Psoas muscle (tissue), 8 donors: ENCODE results near the gene NRIP1. TPM values are rescaled to one million over a fixed set of nuclear protein-coding genes. Genes with fewer than 3 reads are reported as not detected.
A peak's percentile ranks its signal among the peaks of the same experiment; 100 is the strongest.

Experiments used
- ATAC-seq, 4 donors: fragments of 200-7000 bp; cut with Tn5 transposase; one replicate each; pipeline ENCODE4 v1.9.1; 2020; ENCODE audit warnings: moderate library complexity in 3 of 4, mild to moderate bottlenecking in 2 of 4
- DNase-seq, 2 donors: peaks; one replicate each; pipeline ENCODE4 v3.0.0-alpha.2; 2020
- H3K27ac ChIP-seq: fragments of 200-600 bp; one replicate; pipeline ENCODE4 v1.8.0; 2022
- H3K27me3 ChIP-seq, 3 donors: fragments of 200-600 bp in 1 of 3; one replicate each; pipeline versions ENCODE4 v1.6.1 to v1.8.0; 2013 to 2022; ENCODE audit warnings: low read length in 2 of 3, mild to moderate bottlenecking in 2 of 3, moderate library complexity in 1 of 3; ENCODE audit not compliant: insufficient read depth in 3 of 3
- H3K36me3 ChIP-seq, 2 donors: fragments of 200-600 bp in 1 of 2; one replicate each; pipeline versions ENCODE4 v1.6.1 to v1.8.0; 2013 to 2022; ENCODE audit warnings: low read depth in 1 of 2, mild to moderate bottlenecking in 1 of 2, moderate library complexity in 1 of 2; ENCODE audit not compliant: insufficient read depth in 1 of 2
- H3K4me1 ChIP-seq: fragments of 200-600 bp; one replicate; pipeline ENCODE4 v1.8.0; 2022
- H3K4me3 ChIP-seq: fragments of 200-600 bp; one replicate; pipeline ENCODE4 v1.8.0; 2022; ENCODE audit warnings: mild to moderate bottlenecking
- H3K9me3 ChIP-seq: fragments of 200-600 bp; one replicate; pipeline ENCODE4 v1.8.0; 2022
- CTCF ChIP-seq: fragments of 200-600 bp; IDR thresholded peaks from one replicate; pipeline ENCODE4 v1.8.0; 2022; ENCODE audit warnings: antibody characterized with exemption
- WGBS, 3 donors: extraction: QIAGEN DNeasy Blood & Tissue Kit; methylation state at CpG; one replicate each; pipeline versions ENCODE4 v1.1.6 to v1.1.7; 2013; 5-methylcytosine and 5-hydroxymethylcytosine counted together
- intact Hi-C, 2 donors: fragments of 100-400 bp; cut with DNase I; formaldehyde crosslinking; loops; one replicate each; pipeline versions ENCODE4 v1.11.0 to v1.14.2; 2022
- polyA plus RNA-seq, 3 donors: library from polyadenylated mRNA; stranded (reverse); fragments of 200-250 nt; gene quantifications; one replicate each; pipeline ENCODE4 v1.2.3, GENCODE V29; 2013
- total RNA-seq, 4 donors: library from RNA; stranded (reverse); fragmentation: NEBNext Ultra II Directional in 2 of 4; extraction: Animal tissue kit (Norgen Biotek cat#: 25700) in 2 of 4; gene quantifications; one replicate each; pipeline versions ENCODE4 v1.2.1 to v1.2.4, GENCODE V29; 2021 to 2023
- donor health status: healthy with polysubstance abuse.
- donor health status: DM: no; HTN: no; CAD: no; lungs with moderate emphysema.
- donor health status: Bipolar disorder and iron deficiency.
- donor health status: healthy.
- donor health status: DM: yes; HTN: yes; CAD: no.
- donor health status: DM: no; HTN: no; CAD: no.
- donor health status: DM: no; HTN: no; CAD: no.
- donor health status: DM: yes; HTN: yes; CAD: no.

Gene NRIP1
- total and polyA plus RNA-seq, 7 donors = 12.1 to 137 (median 42.8) TPM

- ATAC-seq (peak in 1 of 4 donors; percentile 26), DNase-seq (no peak)
- no peaks in the 10 kb centered on the region for H3K4me1 ChIP-seq
- intact Hi-C loops = no loop called here
- H3K9me3 ChIP-seq = no peaks in the 10 kb centered on the region
- 65 to 86% (median 66%) methylated on average over 2 of the region's 2 CpGs for WGBS, 3 donors
- no peak for TF ChIP-seq CTCF
- no peaks in the 10 kb centered on the region for H3K27me3 ChIP-seq
- H3K36me3 ChIP-seq = no peaks in the 10 kb centered on the region
- no peak overlapping the region for H3K27ac ChIP-seq
- no peak overlapping the region for H3K4me3 ChIP-seq
Measured at GRCh38 chr21:15076730-15077129, 11.9 kb upstream of the NRIP1 start.

GRCh38 chr21:15071009-15071408 lies 6.2 kb upstream of the NRIP1 start:
- ATAC-seq = peak; percentile 36 to 98 (median 88)
- Histone ChIP-seq H3K4me3 (no peak overlapping the region), H3K27ac (no peak overlapping the region), H3K9me3 (no peaks in the 10 kb centered on the region), H3K27me3 (no peaks in the 10 kb centered on the region), H3K4me1 (peaks cover 5% of the 10 kb centered on the region), H3K36me3 (no peaks in the 10 kb centered on the region)
- 40 to 60% (median 54%) methylated on average over 6 of the region's 6 CpGs for WGBS, 3 donors
- intact Hi-C loops = no loop called here
- DNase-seq = peak in 1 of 2 donors; percentile 32
- TF ChIP-seq CTCF = no peak

- no peak for ATAC-seq
- Histone ChIP-seq H3K27ac (peak overlapping the region; percentile 98), H3K9me3 (no peaks in the 10 kb centered on the region), H3K4me1 (peaks cover 23% of the 10 kb centered on the region), H3K36me3 (no peaks in the 10 kb centered on the region), H3K27me3 (no peaks in the 10 kb centered on the region), H3K4me3 (peak overlapping the region; percentile 83)
- DNase-seq = no peak
- TF ChIP-seq CTCF = no peak
- 0 to 4% (median 0%) methylated on average over 8 of the region's 8 CpGs for WGBS, 3 donors
- intact Hi-C loops = loop anchor here in 1 of 2 donors (10.0 kb wide), 1 partner anchor 201 kb away; no protein-coding TSS in a partner anchor
Measured at GRCh38 chr21:15066123-15066575, 1.3 kb upstream of the NRIP1 start.

GRCh38 chr21:15065392-15066122 lies 757 bp upstream of the NRIP1 start:
- ATAC-seq (peak; percentile 77 to 84 (median 80)), DNase-seq (peak; percentile 75 to 85)
- H3K9me3 ChIP-seq = no peaks in the 10 kb centered on the region
- H3K4me3 ChIP-seq = peak overlapping the region; percentile 83
- H3K27me3 ChIP-seq = no peaks in the 10 kb centered on the region
- no peaks in the 10 kb centered on the region for H3K36me3 ChIP-seq
- 0 to 1% (median 0%) methylated on average over 37 to 38 of the region's 38 CpGs for WGBS, 3 donors
- peaks cover 29% of the 10 kb centered on the region for H3K4me1 ChIP-seq
- intact Hi-C loops = loop anchor here (2.0 to 10.0 kb wide), 5 partner anchors 55 to 417 kb away; no protein-coding TSS in a partner anchor
- H3K27ac ChIP-seq = peak overlapping the region; percentile 98
- no peak for TF ChIP-seq CTCF
